Suprapubic skin (tissue), 4 donors: ENCODE measurements around the gene CHMP4A. TPM values are rescaled to one million over a fixed set of nuclear protein-coding genes. Genes with fewer than 3 reads are reported as not detected.
"Not testable (repeated sequence)": the region's sequence is repeated elsewhere in the genome, so short reads cannot be mapped to it uniquely, and the experiment has no call there.

Source experiments
- DNase-seq, 2 donors: peaks; one replicate each; pipeline ENCODE4 v3.0.0-alpha.2; 2019; ENCODE audit warnings: low spot score in 2 of 2
- H3K27ac ChIP-seq: fragments of 200-600 bp; sonication (generic); one replicate; pipeline ENCODE4 v1.5.1; 2019
- H3K27me3 ChIP-seq: fragments of 200-600 bp; sonication (generic); one replicate; pipeline ENCODE4 v1.5.1; 2019
- H3K36me3 ChIP-seq: fragments of 200-600 bp; sonication (generic); one replicate; pipeline ENCODE4 v1.5.1; 2019
- H3K4me1 ChIP-seq: fragments of 200-600 bp; sonication (generic); one replicate; pipeline ENCODE4 v1.5.1; 2019
- H3K4me3 ChIP-seq: fragments of 200-600 bp; sonication (generic); one replicate; pipeline ENCODE4 v1.5.1; 2019; ENCODE audit warnings: mild to moderate bottlenecking
- H3K9me3 ChIP-seq: fragments of 200-600 bp; sonication (generic); one replicate; pipeline ENCODE4 v1.5.1; 2019
- EP300 ChIP-seq: sonication (generic); formaldehyde crosslinking; IDR thresholded peaks from one replicate; pipeline ENCODE4 v1.6.1; 2017; ENCODE audit warnings: antibody characterized with exemption
- POLR2A ChIP-seq, 2 donors: fragments of 450-650 bp; IDR thresholded peaks; one replicate each; pipeline ENCODE4 v1.6.1; 2017; ENCODE audit warnings: antibody characterized with exemption in 2 of 2, mild to moderate bottlenecking in 2 of 2, moderate library complexity in 2 of 2
- POLR2AphosphoS5 ChIP-seq, 3 donors: sonication (generic); formaldehyde crosslinking; IDR thresholded peaks; one replicate each; pipeline ENCODE4 v1.6.1; 2017; ENCODE audit warnings: antibody characterized with exemption in 3 of 3
- WGBS: methylation state at CpG from one replicate; pipeline ENCODE4 v1.1.5; 2018; 5-methylcytosine and 5-hydroxymethylcytosine counted together
- total RNA-seq, 4 donors: library from RNA; depleted of rRNA; stranded (reverse); fragments of >200 nt; gene quantifications; one replicate each; pipeline ENCODE4 v1.1.0, GENCODE V29; 2016
- TF ChIP-seq, protein P1 (sequence below), 2 donors: fragments of 200-600 bp in 1 of 2; fragments of 450-650 bp in 1 of 2; sonication (generic) in 1 of 2; IDR thresholded peaks; one replicate each; pipeline ENCODE4 v1.5.1; 2016 to 2019; ENCODE audit warnings: antibody characterized with exemption in 2 of 2, mild to moderate bottlenecking in 1 of 2, moderate library complexity in 1 of 2

CHMP4A gene
- total RNA-seq, 4 donors from 2014 or later = 47.2 to 86.3 (median 63.6) TPM

DNA sequence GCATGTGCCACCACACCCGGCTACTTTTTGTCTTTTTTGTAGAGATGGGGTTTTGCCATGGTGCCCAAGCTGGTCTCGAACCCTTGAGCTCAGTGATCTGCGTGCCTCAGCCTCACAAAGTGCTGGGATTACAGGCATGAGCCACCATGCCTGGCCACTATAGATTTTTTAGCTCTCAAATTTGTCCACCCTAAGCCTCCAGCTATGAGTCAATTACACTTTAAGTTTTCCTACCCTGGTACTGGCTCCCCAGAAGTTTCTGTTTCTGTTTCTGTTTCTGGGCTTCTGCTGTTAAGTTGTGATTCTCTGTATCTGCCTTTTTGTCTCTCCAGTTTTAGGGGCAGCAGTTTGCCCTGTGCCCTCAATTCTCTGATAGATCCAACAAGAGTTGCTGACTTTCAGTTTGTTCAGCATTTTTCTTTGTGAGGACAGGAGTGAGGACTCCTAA is 33.5 kb upstream of the CHMP4A start:
- 94% methylated on average over 3 of the region's 3 CpGs for WGBS
- H3K4me1 ChIP-seq = peaks cover 10% of the 10 kb centered on the region
- DNase-seq = no peak
- H3K4me3 ChIP-seq = no peak overlapping the region
- H3K27ac ChIP-seq = no peak overlapping the region
- no peak for TF ChIP-seq POLR2A (IDR thresholded peaks at IDR 0.05)
- TF ChIP-seq, protein P1, sequence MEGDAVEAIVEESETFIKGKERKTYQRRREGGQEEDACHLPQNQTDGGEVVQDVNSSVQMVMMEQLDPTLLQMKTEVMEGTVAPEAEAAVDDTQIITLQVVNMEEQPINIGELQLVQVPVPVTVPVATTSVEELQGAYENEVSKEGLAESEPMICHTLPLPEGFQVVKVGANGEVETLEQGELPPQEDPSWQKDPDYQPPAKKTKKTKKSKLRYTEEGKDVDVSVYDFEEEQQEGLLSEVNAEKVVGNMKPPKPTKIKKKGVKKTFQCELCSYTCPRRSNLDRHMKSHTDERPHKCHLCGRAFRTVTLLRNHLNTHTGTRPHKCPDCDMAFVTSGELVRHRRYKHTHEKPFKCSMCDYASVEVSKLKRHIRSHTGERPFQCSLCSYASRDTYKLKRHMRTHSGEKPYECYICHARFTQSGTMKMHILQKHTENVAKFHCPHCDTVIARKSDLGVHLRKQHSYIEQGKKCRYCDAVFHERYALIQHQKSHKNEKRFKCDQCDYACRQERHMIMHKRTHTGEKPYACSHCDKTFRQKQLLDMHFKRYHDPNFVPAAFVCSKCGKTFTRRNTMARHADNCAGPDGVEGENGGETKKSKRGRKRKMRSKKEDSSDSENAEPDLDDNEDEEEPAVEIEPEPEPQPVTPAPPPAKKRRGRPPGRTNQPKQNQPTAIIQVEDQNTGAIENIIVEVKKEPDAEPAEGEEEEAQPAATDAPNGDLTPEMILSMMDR (IDR thresholded peaks at IDR 0.05) = no peak
- TF ChIP-seq EP300 = no peak
- TF ChIP-seq POLR2AphosphoS5 (IDR thresholded peaks at IDR 0.05) = no peak
- H3K9me3 ChIP-seq = no peaks in the 10 kb centered on the region
- H3K36me3 ChIP-seq = peaks cover 8% of the 10 kb centered on the region
- no peaks in the 10 kb centered on the region for H3K27me3 ChIP-seq

DNA sequence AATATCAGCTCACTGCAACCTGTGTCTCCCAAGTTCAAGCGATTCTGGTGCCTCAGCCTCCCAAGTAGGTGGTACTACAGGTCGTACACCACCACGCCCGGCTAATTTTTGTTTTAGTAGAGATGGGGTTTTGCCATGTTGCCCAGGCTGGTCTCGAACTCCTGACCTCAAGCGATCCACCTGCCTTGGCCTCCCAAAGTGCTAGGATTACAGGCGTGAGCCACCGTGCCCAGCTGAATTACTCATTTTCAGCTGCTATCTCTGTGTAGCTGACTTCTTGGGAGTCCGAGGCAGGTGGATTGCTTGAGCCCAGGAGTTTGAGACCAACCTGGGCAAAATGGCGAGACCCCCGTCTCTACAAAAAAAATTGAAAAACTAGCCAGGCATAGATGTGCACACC is 32.1 kb upstream of the CHMP4A start:
- H3K4me3 ChIP-seq, DNase-seq, H3K27ac ChIP-seq, H3K9me3 ChIP-seq, H3K27me3 ChIP-seq: not testable (repeated sequence)
- H3K36me3 ChIP-seq = peaks cover 10% of the 10 kb centered on the region
- WGBS = 95% methylated on average over 11 of the region's 11 CpGs
- H3K4me1 ChIP-seq = peaks cover 25% of the 10 kb centered on the region

DNA sequence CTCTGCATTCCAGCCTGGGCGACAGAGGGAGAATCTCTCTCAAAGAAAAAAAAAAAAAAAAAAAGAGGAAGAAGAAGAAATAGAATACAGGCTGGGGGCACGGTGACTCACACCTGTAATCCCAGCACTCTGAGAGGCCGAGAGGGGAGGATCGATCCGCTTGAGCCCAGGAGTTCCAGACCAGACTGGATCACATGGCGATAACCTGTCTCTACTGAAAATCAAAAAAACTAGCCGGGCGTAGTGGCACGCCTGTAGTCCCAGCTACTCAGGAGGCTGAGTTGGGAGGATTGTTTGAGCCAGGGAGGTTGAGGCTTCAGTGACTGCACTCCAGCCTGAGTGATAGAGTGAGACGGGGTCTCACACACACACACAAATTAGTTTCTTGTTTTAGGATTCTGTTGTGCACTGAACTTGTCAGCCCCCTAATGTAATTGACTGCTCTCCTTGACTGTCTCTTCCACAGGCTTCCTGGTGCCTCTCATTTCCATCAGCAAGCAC is 30.1 kb upstream of the CHMP4A start:
- H3K27me3 ChIP-seq = no peaks in the 10 kb centered on the region
- no peaks in the 10 kb centered on the region for H3K9me3 ChIP-seq
- H3K4me1 ChIP-seq = peaks cover 41% of the 10 kb centered on the region
- WGBS = 51% methylated on average over 10 of the region's 10 CpGs
- no peak for DNase-seq
- H3K36me3 ChIP-seq = peaks cover 24% of the 10 kb centered on the region
- TF ChIP-seq POLR2AphosphoS5 (IDR thresholded peaks at IDR 0.05) (no peak), POLR2A (IDR thresholded peaks at IDR 0.05) (no peak), EP300 (no peak)
- TF ChIP-seq, protein P1 (IDR thresholded peaks at IDR 0.05) = no peak
- H3K4me3 ChIP-seq = peak overlapping the region; percentile 80
- peak overlapping the region; percentile 100 for H3K27ac ChIP-seq

DNA sequence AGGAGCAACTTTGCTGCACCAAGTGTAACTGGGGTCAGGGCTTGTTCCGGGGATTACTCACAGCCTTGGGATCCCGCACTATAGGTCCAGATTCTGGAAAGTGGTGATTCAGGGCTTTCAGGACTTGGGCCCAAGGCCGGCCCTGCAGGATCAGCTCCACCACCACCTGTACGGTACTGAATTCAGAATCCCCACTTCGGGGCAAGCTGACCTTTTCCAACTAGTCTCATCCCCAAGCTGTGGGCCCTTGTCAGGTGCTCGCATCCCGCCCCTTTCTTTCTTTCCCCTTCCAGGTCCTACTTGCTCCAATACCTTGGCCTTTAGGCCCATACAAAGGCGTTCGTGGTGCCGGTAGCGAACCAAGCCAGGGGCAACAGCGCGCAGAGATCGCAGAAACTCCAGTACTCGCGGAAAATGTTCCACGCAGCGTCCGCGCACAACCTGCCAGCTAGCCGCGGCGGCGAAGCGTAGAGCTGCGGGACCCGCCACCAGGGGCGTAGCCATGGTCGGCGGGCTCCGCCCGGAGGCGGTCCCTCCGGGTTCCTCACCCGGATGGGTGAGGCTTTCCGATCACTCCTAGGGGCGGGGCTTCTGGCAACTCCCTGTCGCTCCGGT is 28.6 kb upstream of the CHMP4A start:
- under 1% methylated on average over 24 of the region's 39 CpGs for WGBS
- TF ChIP-seq EP300 = no peak
- TF ChIP-seq, protein P1 (IDR thresholded peaks at IDR 0.05) = peak; percentile 22 to 68
- H3K4me3 ChIP-seq = peak overlapping the region; percentile 80

DNA sequence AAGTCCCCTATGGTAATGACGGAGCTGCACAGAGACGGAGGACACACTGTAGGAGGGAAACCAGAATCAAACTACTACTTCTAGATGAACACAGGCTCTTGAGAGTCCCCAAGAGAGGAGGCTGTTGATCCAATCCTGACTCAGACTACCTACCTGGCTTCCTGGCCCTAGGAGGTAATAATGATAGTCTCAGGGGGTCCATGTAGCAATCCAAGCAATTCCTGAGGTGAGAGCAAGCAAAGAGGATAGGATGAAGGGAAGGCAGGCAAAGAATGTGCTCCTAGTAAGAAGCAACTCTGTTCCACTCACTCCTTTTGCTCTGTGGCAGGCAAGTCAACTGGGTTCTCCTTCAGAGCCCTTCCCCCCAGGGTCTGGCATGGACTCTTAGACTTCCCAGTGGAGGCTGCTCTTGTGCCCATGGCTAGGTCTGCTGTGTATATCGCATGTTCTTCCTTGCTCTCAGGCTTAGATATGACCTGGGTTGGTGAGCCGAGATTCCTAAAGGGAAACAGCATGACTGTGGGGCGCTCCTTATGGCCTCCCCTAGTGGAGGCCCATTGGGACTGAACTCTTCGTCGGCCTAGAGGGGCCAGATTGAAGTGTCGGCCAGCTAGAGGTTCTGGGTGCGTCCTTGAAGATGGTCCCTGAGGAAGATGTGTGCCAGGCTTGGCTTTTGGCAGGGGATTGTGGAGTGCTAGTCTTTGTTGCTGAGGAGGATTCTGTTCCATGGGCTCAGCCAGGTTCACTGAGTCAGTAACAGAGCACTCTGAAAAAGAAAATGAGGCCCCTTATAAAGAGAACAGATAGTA is 27.0 kb upstream of the CHMP4A start:
- WGBS = 88% methylated on average over 9 of the region's 9 CpGs
- Histone ChIP-seq H3K27ac (no peak overlapping the region), H3K36me3 (peaks cover 53% of the 10 kb centered on the region), H3K27me3 (no peaks in the 10 kb centered on the region), H3K4me3 (no peak overlapping the region), H3K4me1 (peaks cover 47% of the 10 kb centered on the region), H3K9me3 (no peaks in the 10 kb centered on the region)
- no peak for TF ChIP-seq POLR2A (IDR thresholded peaks at IDR 0.05)
- TF ChIP-seq, protein P1 (IDR thresholded peaks at IDR 0.05) = no peak
- no peak for TF ChIP-seq EP300
- no peak for TF ChIP-seq POLR2AphosphoS5 (IDR thresholded peaks at IDR 0.05)
- DNase-seq = no peak

More for the DNA sequence above, 28.6 kb upstream of the CHMP4A start:
- Histone ChIP-seq H3K27ac (peak overlapping the region; percentile 100), H3K4me1 (peaks cover 41% of the 10 kb centered on the region), H3K27me3 (no peaks in the 10 kb centered on the region), H3K36me3 (peaks cover 39% of the 10 kb centered on the region), H3K9me3 (no peaks in the 10 kb centered on the region)
- DNase-seq = peak; percentile 96
